Parathyroid adenoma (tissue), 2 donors: Measurements from ENCODE around the gene OBSL1.

Experiments used
- H2AFZ ChIP-seq: fragments of 300-600 bp; sonication (generic); one replicate; pipeline ENCODE4 v1.7.0; 2017; ENCODE audit warnings: antibody characterized with exemption, mild to moderate bottlenecking
- H3K27ac ChIP-seq: fragments of 300-600 bp; sonication (generic); one replicate; pipeline ENCODE4 v1.7.0; 2017
- H3K27me3 ChIP-seq: fragments of 300-600 bp; sonication (generic); one replicate; pipeline ENCODE4 v1.7.0; 2017; ENCODE audit warnings: low read length; ENCODE audit not compliant: control insufficient read depth, insufficient read depth
- H3K36me3 ChIP-seq: fragments of 300-600 bp; sonication (generic); one replicate; pipeline ENCODE4 v1.7.0; 2017; ENCODE audit warnings: low read length; ENCODE audit not compliant: control insufficient read depth, insufficient read depth
- H3K4me1 ChIP-seq: fragments of 300-600 bp; sonication (generic); one replicate; pipeline ENCODE4 v1.7.0; 2017; ENCODE audit warnings: control low read depth
- H3K4me2 ChIP-seq: fragments of 300-600 bp; sonication (generic); one replicate; pipeline ENCODE4 v1.7.0; 2017; ENCODE audit warnings: low read length
- H3K4me3 ChIP-seq: fragments of 300-600 bp; sonication (generic); one replicate; pipeline ENCODE4 v1.7.0; 2017; ENCODE audit warnings: low read depth, low read length
- H3K79me2 ChIP-seq: fragments of 300-600 bp; sonication (generic); one replicate; pipeline ENCODE4 v1.7.0; 2017; ENCODE audit warnings: control low read depth
- H3K9ac ChIP-seq: fragments of 300-600 bp; sonication (generic); one replicate; pipeline ENCODE4 v1.7.0; 2017; ENCODE audit warnings: mild to moderate bottlenecking
- H3K9me3 ChIP-seq: fragments of 300-600 bp; sonication (generic); one replicate; pipeline ENCODE4 v1.7.0; 2017; ENCODE audit warnings: low read length; ENCODE audit not compliant: control insufficient read depth
- CTCF ChIP-seq: fragments of 300-600 bp; sonication (generic); IDR thresholded peaks from one replicate; pipeline ENCODE4 v1.7.0; 2017; ENCODE audit warnings: antibody characterized with exemption, mild to moderate bottlenecking
- donor health status: primary hyperparathyroidism.

OBSL1 gene

GRCh38 chr2:219571311-219572236, at the start of gene OBSL1:
Gene OBSL1, minus strand, starts transcription at chr2:219571539. Its CDS starts 307 bp downstream, at chr2:219571232.
- Histone ChIP-seq H3K9ac (peak within 1 kb of the TSS; percentile 77), H3K27ac (peak within 1 kb of the TSS; percentile 67), H3K4me1 (peaks cover 2% of the 10 kb centered on the region), H3K27me3 (no peaks in the 10 kb centered on the region), H3K4me3 (peak within 1 kb of the TSS; percentile 66), H3K9me3 (no peaks in the 10 kb centered on the region), H3K36me3 (no peaks in the 10 kb centered on the region), H3K4me2 (peak within 1 kb of the TSS; percentile 83), H2AFZ (peak within 1 kb of the TSS; percentile 100), H3K79me2 (no peaks in the 10 kb centered on the region)
- TF ChIP-seq CTCF: no peak

GRCh38 chr2:219620546-219620945, 49.2 kb upstream of the OBSL1 start:
- no peak overlapping the region for H3K9ac ChIP-seq
- no peaks in the 10 kb centered on the region for H3K9me3 ChIP-seq
- no peak overlapping the region for H3K4me3 ChIP-seq
- no peaks in the 10 kb centered on the region for H3K79me2 ChIP-seq
- no peak for TF ChIP-seq CTCF
- no peak overlapping the region for H3K4me2 ChIP-seq
- H2AFZ ChIP-seq: no peak overlapping the region
- H3K27me3 ChIP-seq: no peaks in the 10 kb centered on the region
- H3K4me1 ChIP-seq: no peaks in the 10 kb centered on the region
- H3K36me3 ChIP-seq: no peaks in the 10 kb centered on the region
- H3K27ac ChIP-seq: no peak overlapping the region

- Histone ChIP-seq H3K27ac (no peak overlapping the region), H3K79me2 (no peaks in the 10 kb centered on the region), H2AFZ (no peak overlapping the region), H3K4me1 (no peaks in the 10 kb centered on the region), H3K27me3 (no peaks in the 10 kb centered on the region), H3K9ac (no peak overlapping the region), H3K36me3 (no peaks in the 10 kb centered on the region), H3K9me3 (no peaks in the 10 kb centered on the region), H3K4me3 (no peak overlapping the region), H3K4me2 (no peak overlapping the region)
- no peak for TF ChIP-seq CTCF
Measured at GRCh38 chr2:219619235-219619634, 47.9 kb upstream of the OBSL1 start.

- Histone ChIP-seq H3K79me2 (no peaks in the 10 kb centered on the region), H3K36me3 (no peaks in the 10 kb centered on the region), H3K9me3 (no peaks in the 10 kb centered on the region), H3K4me3 (no peak overlapping the region), H3K27ac (no peak overlapping the region), H3K9ac (no peak overlapping the region), H3K4me2 (no peak overlapping the region), H2AFZ (no peak overlapping the region), H3K4me1 (no peaks in the 10 kb centered on the region), H3K27me3 (no peaks in the 10 kb centered on the region)
- TF ChIP-seq CTCF: no peak
Measured at GRCh38 chr2:219618733-219619122, 47.4 kb upstream of the OBSL1 start.

GRCh38 chr2:219616550-219616949, 45.2 kb upstream of the OBSL1 start:
- Histone ChIP-seq H3K4me3 (no peak overlapping the region), H2AFZ (no peak overlapping the region), H3K36me3 (no peaks in the 10 kb centered on the region), H3K9ac (no peak overlapping the region), H3K4me1 (no peaks in the 10 kb centered on the region), H3K79me2 (no peaks in the 10 kb centered on the region), H3K27me3 (no peaks in the 10 kb centered on the region), H3K27ac (no peak overlapping the region), H3K9me3 (no peaks in the 10 kb centered on the region), H3K4me2 (no peak overlapping the region)
- TF ChIP-seq CTCF: no peak
